ENCODE measurements around the gene SETD2.

DNA sequence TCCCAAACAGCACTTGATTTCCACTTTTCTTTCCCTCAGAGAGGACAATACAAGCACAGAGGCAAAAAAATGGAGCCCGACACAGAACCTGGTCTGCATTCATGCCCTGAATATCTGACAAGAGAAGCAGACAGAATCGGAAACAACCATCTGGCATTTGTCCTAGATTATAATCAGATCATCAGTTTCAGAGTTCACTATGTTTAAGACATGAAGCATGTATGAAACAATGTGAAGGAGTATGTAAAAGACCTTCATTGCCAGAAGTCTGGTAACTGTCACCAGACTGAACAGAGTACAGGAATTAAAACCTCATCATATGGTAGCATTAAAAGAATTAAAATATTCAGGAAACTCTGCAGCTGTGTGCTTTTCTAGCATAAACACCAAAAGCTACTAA is 65.0 kb downstream of the SETD2 start:
- TF ChIP-seq CTCF (IDR thresholded peaks at IDR 0.05; ENCODE audit: poor library complexity) (no peak), EZH2 (IDR thresholded peaks at IDR 0.05; ENCODE audit: borderline replicate concordance) (no peak)
